CD14-positive monocyte (primary cell): Measurements from ENCODE around the gene GRM4. TPM values are rescaled to one million over a fixed set of nuclear protein-coding genes. Genes with fewer than 3 reads are reported as not detected.

Source experiments
- DNase-seq, 3 donors: peaks; one replicate each; pipeline ENCODE4 v3.0.0-alpha.2; 2011 to 2022
- H2AFZ ChIP-seq: 2 replicates; pipeline ENCODE4 v1.6.0; 2012; ENCODE audit warnings: mild to moderate bottlenecking, low read depth, low read length, inconsistent platforms; ENCODE audit not compliant: insufficient read depth, poor library complexity, severe bottlenecking
- H3K27ac ChIP-seq, 2 donors: 1 replicate in 1 of 2; 2 replicates in 1 of 2; pipeline ENCODE4 v1.5.1; 2012 to 2013; ENCODE audit warnings: low read length in 2 of 2, control low read depth in 1 of 2, inconsistent platforms in 1 of 2, low read depth in 1 of 2, mild to moderate bottlenecking in 1 of 2
- H3K27me3 ChIP-seq, 2 donors: one replicate each; pipeline versions ENCODE4 v1.6.0 to v1.6.1; 2011 to 2013; ENCODE audit warnings: low read length in 2 of 2; ENCODE audit not compliant: control insufficient read depth in 2 of 2, insufficient read depth in 2 of 2
- H3K36me3 ChIP-seq, 2 donors: replicated peaks in 1 of 2; 1 replicate in 1 of 2; 2 replicates in 1 of 2; pipeline versions ENCODE4 v1.5.1 to v1.6.1; 2012 to 2013; ENCODE audit warnings: low read length in 2 of 2, control low read depth in 1 of 2, inconsistent platforms in 1 of 2, mild to moderate bottlenecking in 1 of 2; ENCODE audit not compliant: insufficient read depth in 2 of 2, control insufficient read depth in 1 of 2
- H3K4me1 ChIP-seq, 2 donors: 1 replicate in 1 of 2; 2 replicates in 1 of 2; pipeline versions ENCODE4 v1.5.1 to v1.6.1; 2012 to 2013; ENCODE audit warnings: low read length in 2 of 2, control low read depth in 1 of 2, inconsistent platforms in 1 of 2, mild to moderate bottlenecking in 1 of 2, moderate library complexity in 1 of 2; ENCODE audit not compliant: insufficient read depth in 2 of 2, control insufficient read depth in 1 of 2
- H3K4me2 ChIP-seq: replicated peaks from 2 replicates; pipeline ENCODE3; 2012; ENCODE audit warnings: low read length, moderate library complexity, mild to moderate bottlenecking; ENCODE audit not compliant: poor library complexity, severe bottlenecking; ENCODE audit errors: extremely low read depth
- H3K4me3 ChIP-seq, 3 experiments: fragments of 200-600 bp in 1 of 3; sonication (generic) in 1 of 3; replicated peaks in 1 of 3; 1 replicate in 2 of 3; 2 replicates in 1 of 3; pipeline ENCODE4 v1.5.1; 2011 to 2013; ENCODE audit warnings: low read length in 3 of 3, mild to moderate bottlenecking in 3 of 3, control low read depth in 2 of 3, low read depth in 2 of 3, inconsistent platforms in 1 of 3, moderate library complexity in 1 of 3
- H3K79me2 ChIP-seq: 2 replicates; pipeline ENCODE4 v1.6.0; 2012; ENCODE audit warnings: mild to moderate bottlenecking, control low read depth, inconsistent platforms, low read length, moderate library complexity; ENCODE audit not compliant: insufficient read depth
- H3K9ac ChIP-seq: 2 replicates; pipeline ENCODE4 v1.6.0; 2017; ENCODE audit warnings: low read length, mild to moderate bottlenecking; ENCODE audit not compliant: insufficient read depth, poor library complexity, severe bottlenecking
- H3K9me3 ChIP-seq, 2 donors: replicated peaks in 1 of 2; 1 replicate in 1 of 2; 2 replicates in 1 of 2; pipeline versions ENCODE4 v1.5.1 to v1.6.1; 2012 to 2013; ENCODE audit warnings: low read length in 2 of 2, control low read depth in 1 of 2; ENCODE audit not compliant: control insufficient read depth in 1 of 2, insufficient read depth in 1 of 2
- H4K20me1 ChIP-seq: 2 replicates; pipeline ENCODE4 v1.6.0; 2012; ENCODE audit warnings: mild to moderate bottlenecking, low read length, control low read depth, moderate library complexity; ENCODE audit not compliant: insufficient read depth
- H3K27ac Mint-ChIP-seq, 7 donors: one replicate each; pipeline ENCODE4 v1.8.0; 2020; ENCODE audit warnings: mild to moderate bottlenecking in 7 of 7, mixed read lengths in 7 of 7, moderate library complexity in 6 of 7, inconsistent platforms in 2 of 7
- H3K27me3 Mint-ChIP-seq, 3 donors: one replicate each; pipeline ENCODE4 v1.8.0; 2021 to 2022; ENCODE audit warnings: low read depth in 3 of 3, mild to moderate bottlenecking in 3 of 3, mixed read lengths in 3 of 3, moderate library complexity in 3 of 3, inconsistent platforms in 1 of 3
- H3K36me3 Mint-ChIP-seq, 2 donors: one replicate each; pipeline ENCODE4 v1.8.0; 2020; ENCODE audit warnings: mixed read lengths in 2 of 2, inconsistent platforms in 1 of 2, mild to moderate bottlenecking in 1 of 2
- H3K4me1 Mint-ChIP-seq: one replicate; pipeline ENCODE4 v1.8.0; 2020; ENCODE audit warnings: mild to moderate bottlenecking, mixed read lengths
- H3K4me3 Mint-ChIP-seq, 2 donors: one replicate each; pipeline ENCODE4 v1.8.0; 2020; ENCODE audit warnings: mild to moderate bottlenecking in 2 of 2, mixed read lengths in 2 of 2, moderate library complexity in 1 of 2
- H3K9me3 Mint-ChIP-seq, 7 donors: one replicate each; pipeline ENCODE4 v1.8.0; 2020 to 2022; ENCODE audit warnings: mixed read lengths in 7 of 7, mild to moderate bottlenecking in 6 of 7, moderate library complexity in 6 of 7, inconsistent platforms in 2 of 7
- CTCF ChIP-seq: fragments of 200-600 bp; IDR thresholded peaks from one replicate; pipeline ENCODE4 v1.8.0; 2022; ENCODE audit warnings: antibody characterized with exemption, mild to moderate bottlenecking
- WGBS: methylation state at CpG from one replicate; pipeline ENCODE4 v1.1.5; 2013; ENCODE audit warnings: missing lambda C conversion rate; ENCODE audit not compliant: insufficient coverage; 5-methylcytosine and 5-hydroxymethylcytosine counted together
- intact Hi-C, 2 donors: fragments of 100-400 bp; cut with micrococcal nuclease; formaldehyde crosslinking; loops; one replicate each; pipeline versions ENCODE4 v1.15.0 to v1.15.1; 2023
- polyA plus RNA-seq, 3 donors: library from polyadenylated mRNA; depleted of rRNA in 1 of 3; unstranded in 2 of 3; stranded (reverse) in 1 of 3; fragments of 300-500 nt in 2 of 3; fragments of >200 nt in 1 of 3; fragmentation: Illumina TruSeq in 2 of 3; gene quantifications; 1 replicate in 2 of 3; 2 replicates in 1 of 3; pipeline ENCODE4 v1.2.3, GENCODE V29; 2012 to 2021

GRM4 gene
- polyA plus RNA-seq, 3 donors, result not detected

- H3K4me1 Mint-ChIP-seq, result no peaks in the 10 kb centered on the region
- 89% methylated on average over 3 of the region's 5 CpGs for WGBS
- H3K4me3 ChIP-seq, result no peak overlapping the region
- H3K27me3 Mint-ChIP-seq, result peaks cover 4 to 18% (median 10%) of the 10 kb centered on the region in 3 donors
- H3K4me1 ChIP-seq, result no peaks in the 10 kb centered on the region
- H3K4me2 ChIP-seq, result no peak overlapping the region
- no peak for DNase-seq
- H3K9me3 ChIP-seq, result peaks cover 0 to 3% of the 10 kb centered on the region in 2 donors
- H3K27me3 ChIP-seq, result no peaks in the 10 kb centered on the region
- H3K9me3 Mint-ChIP-seq, result peaks cover 0 to 12% (median 8%) of the 10 kb centered on the region in 7 donors
- H3K9ac ChIP-seq, result no peak overlapping the region
- H2AFZ ChIP-seq, result no peak overlapping the region
- no peaks in the 10 kb centered on the region for H3K36me3 ChIP-seq
- no peak overlapping the region for H3K4me3 Mint-ChIP-seq
- H3K27ac ChIP-seq, result no peak overlapping the region
- TF ChIP-seq CTCF, result no peak
- no peaks in the 10 kb centered on the region for H3K36me3 Mint-ChIP-seq
- intact Hi-C loops, result no loop called here
- peak overlapping the region in 1 of 7 donors; percentile 51 for H3K27ac Mint-ChIP-seq
- no peaks in the 10 kb centered on the region for H4K20me1 ChIP-seq
- H3K79me2 ChIP-seq, result no peaks in the 10 kb centered on the region
These were observed 95.2 kb downstream of the GRM4 start for GRCh38 chr6:34050691-34051090.

DNA sequence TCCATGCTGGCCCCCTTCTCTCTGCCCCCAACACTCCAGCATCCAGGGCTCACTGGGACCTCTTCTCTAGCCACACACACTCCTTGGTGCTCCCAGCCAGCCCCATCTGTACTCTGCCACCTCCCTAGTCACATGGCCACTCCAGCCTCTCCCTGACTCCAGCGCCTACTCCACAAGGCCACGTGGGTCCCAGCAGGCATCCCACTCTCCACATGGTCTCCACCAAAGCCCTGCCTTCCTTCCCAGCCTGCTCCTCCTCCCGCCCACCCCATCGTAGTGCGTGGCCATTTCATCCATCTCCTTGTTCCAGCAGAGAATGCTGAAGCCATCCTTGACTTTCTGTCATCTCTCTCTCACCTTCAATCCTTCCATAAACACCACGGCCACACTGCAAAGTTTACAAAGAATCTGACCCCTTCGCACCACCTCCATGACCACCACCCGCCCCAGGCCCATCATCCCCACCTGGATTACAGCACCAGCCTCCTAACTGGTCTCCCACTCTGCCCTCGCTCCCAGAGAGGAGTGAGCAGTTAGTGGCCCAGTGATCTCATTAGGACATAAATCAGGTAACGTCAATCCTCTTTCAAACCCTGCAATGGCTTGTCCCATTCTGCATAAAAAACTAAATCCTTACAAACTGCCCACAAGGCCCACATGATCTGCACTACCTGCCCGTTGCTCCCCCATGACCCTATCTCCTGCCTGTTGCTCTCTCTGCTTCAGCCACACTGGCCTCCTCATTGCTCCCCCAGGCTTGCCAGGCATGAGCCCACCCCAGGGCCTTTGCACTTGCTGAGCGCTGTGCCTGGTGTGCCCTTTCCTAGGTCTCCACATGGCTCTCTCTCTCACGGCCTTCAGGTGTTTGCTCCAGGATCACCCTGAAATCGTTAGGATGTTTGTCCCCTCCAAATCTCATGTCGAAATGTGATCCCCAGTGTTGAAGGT, 96.2 kb downstream of the GRM4 start:
- no peak overlapping the region for H3K4me2 ChIP-seq
- no peaks in the 10 kb centered on the region for H3K36me3 ChIP-seq
- H3K27ac Mint-ChIP-seq, result peak overlapping the region in 1 of 7 donors; percentile 58
- H3K4me3 Mint-ChIP-seq, result no peak overlapping the region
- no peak overlapping the region for H3K27ac ChIP-seq
- peaks cover 0 to 3% of the 10 kb centered on the region in 2 donors for H3K9me3 ChIP-seq
- H3K4me3 ChIP-seq, result no peak overlapping the region
- H3K4me1 Mint-ChIP-seq, result no peaks in the 10 kb centered on the region
- no peak overlapping the region for H3K9ac ChIP-seq
- no peaks in the 10 kb centered on the region for H3K27me3 ChIP-seq
- DNase-seq, result no peak
- 87% methylated on average over 12 of the region's 15 CpGs for WGBS
- H3K27me3 Mint-ChIP-seq, result peaks cover 5 to 16% (median 12%) of the 10 kb centered on the region in 3 donors
- TF ChIP-seq CTCF, result no peak
- no peaks in the 10 kb centered on the region for H3K4me1 ChIP-seq
- intact Hi-C loops, result no loop called here
- no peaks in the 10 kb centered on the region for H3K79me2 ChIP-seq
- peaks cover 0 to 12% (median 8%) of the 10 kb centered on the region in 7 donors for H3K9me3 Mint-ChIP-seq
- H4K20me1 ChIP-seq, result no peaks in the 10 kb centered on the region
- no peak overlapping the region for H2AFZ ChIP-seq
- no peaks in the 10 kb centered on the region for H3K36me3 Mint-ChIP-seq
